Esophagus muscularis mucosa (tissue), 4 donors: Measurements from ENCODE around the gene CROT.

Source experiments
- EP300 ChIP-seq: sonication (generic); formaldehyde crosslinking; IDR thresholded peaks from one replicate; pipeline ENCODE4 v1.6.1; 2017; ENCODE audit warnings: antibody characterized with exemption
- POLR2A ChIP-seq: fragments of 450-650 bp; IDR thresholded peaks from one replicate; pipeline ENCODE4 v1.6.1; 2017; ENCODE audit warnings: antibody characterized with exemption, moderate library complexity, mild to moderate bottlenecking, low read depth
- TF ChIP-seq, protein P1 (sequence below), 3 experiments: fragments of 200-600 bp in 2 of 3; fragments of 450-650 bp in 1 of 3; sonication (generic) in 2 of 3; IDR thresholded peaks; one replicate each; pipeline ENCODE4 v1.5.1; 2017 to 2019; ENCODE audit warnings: antibody characterized with exemption in 3 of 3, mild to moderate bottlenecking in 2 of 3, moderate library complexity in 1 of 3

DNA sequence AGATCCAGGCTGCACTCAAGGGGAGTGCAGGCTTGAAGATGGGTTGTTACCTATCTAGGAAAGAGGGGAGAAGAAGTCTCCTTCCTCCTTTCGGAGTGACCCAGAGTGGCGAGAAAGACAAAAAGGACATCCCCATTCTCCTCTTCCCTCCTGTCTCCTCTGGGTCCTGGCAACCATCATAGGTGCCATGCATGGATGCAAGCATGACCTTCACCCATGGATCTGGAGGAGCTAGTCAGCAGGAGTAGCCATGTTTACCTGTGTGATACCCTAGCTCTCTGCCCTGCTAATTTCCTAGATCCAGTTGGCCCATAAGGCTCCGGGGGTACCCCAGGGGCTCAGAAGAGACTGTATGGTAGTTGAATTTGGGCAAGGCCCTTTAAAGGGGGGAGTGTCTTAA is 17.2 kb upstream of the CROT start:
- TF ChIP-seq, protein P1, sequence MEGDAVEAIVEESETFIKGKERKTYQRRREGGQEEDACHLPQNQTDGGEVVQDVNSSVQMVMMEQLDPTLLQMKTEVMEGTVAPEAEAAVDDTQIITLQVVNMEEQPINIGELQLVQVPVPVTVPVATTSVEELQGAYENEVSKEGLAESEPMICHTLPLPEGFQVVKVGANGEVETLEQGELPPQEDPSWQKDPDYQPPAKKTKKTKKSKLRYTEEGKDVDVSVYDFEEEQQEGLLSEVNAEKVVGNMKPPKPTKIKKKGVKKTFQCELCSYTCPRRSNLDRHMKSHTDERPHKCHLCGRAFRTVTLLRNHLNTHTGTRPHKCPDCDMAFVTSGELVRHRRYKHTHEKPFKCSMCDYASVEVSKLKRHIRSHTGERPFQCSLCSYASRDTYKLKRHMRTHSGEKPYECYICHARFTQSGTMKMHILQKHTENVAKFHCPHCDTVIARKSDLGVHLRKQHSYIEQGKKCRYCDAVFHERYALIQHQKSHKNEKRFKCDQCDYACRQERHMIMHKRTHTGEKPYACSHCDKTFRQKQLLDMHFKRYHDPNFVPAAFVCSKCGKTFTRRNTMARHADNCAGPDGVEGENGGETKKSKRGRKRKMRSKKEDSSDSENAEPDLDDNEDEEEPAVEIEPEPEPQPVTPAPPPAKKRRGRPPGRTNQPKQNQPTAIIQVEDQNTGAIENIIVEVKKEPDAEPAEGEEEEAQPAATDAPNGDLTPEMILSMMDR (IDR thresholded peaks at IDR 0.05): no peak
- TF ChIP-seq POLR2A (no peak), EP300 (no peak)
